Peyer's patch (tissue), 4 donors: ENCODE measurements around the gene CLEC16A. TPM values are rescaled to one million over a fixed set of nuclear protein-coding genes. Genes with fewer than 3 reads are reported as not detected.

ENCODE experiments used
- DNase-seq, 3 donors: peaks; one replicate each; pipeline ENCODE4 v3.0.0-alpha.2; 2017 to 2019
- H3K27ac ChIP-seq, 4 donors: fragments of 200-600 bp; sonication (generic); one replicate each; pipeline ENCODE4 v1.5.1; 2016 to 2019
- H3K27me3 ChIP-seq, 2 donors: fragments of 200-600 bp; sonication (generic); one replicate each; pipeline ENCODE4 v1.5.1; 2019
- H3K36me3 ChIP-seq, 3 donors: fragments of 200-600 bp; sonication (generic); one replicate each; pipeline ENCODE4 v1.5.1; 2016 to 2019
- H3K4me1 ChIP-seq, 4 donors: fragments of 200-600 bp; sonication (generic); one replicate each; pipeline ENCODE4 v1.5.1; 2016 to 2019
- H3K4me3 ChIP-seq, 4 donors: fragments of 200-600 bp; sonication (generic); 1 replicate in 3 of 4; 2 replicates in 1 of 4; pipeline ENCODE4 v1.5.1; 2016 to 2019; ENCODE audit warnings: mild to moderate bottlenecking in 1 of 4
- H3K9me3 ChIP-seq, 4 donors: fragments of 200-600 bp; sonication (generic); one replicate each; pipeline ENCODE4 v1.5.1; 2016 to 2019; ENCODE audit warnings: mild to moderate bottlenecking in 1 of 4
- CTCF ChIP-seq, 6 experiments: fragments of 450-650 bp in 4 of 6; fragments of 200-600 bp in 2 of 6; sonication (generic) in 1 of 6; IDR thresholded peaks; one replicate each; pipeline ENCODE4 v1.5.1; 2017 to 2019; ENCODE audit warnings: antibody characterized with exemption in 6 of 6, mild to moderate bottlenecking in 3 of 6, moderate library complexity in 1 of 6
- POLR2A ChIP-seq, 2 donors: fragments of 450-650 bp; IDR thresholded peaks; one replicate each; pipeline ENCODE4 v1.5.1; 2017; ENCODE audit warnings: antibody characterized with exemption in 2 of 2, mild to moderate bottlenecking in 2 of 2, moderate library complexity in 2 of 2
- total RNA-seq, 4 donors: library from RNA; depleted of rRNA; stranded (reverse); fragments of >200 nt; gene quantifications; one replicate each; pipeline ENCODE4 v1.1.0, GENCODE V29; 2016

CLEC16A gene
- total RNA-seq, 4 donors from 2014 or later = 37.8 to 139 (median 64.3) TPM

- Histone ChIP-seq H3K27ac (no peak overlapping the region), H3K9me3 (no peaks in the 10 kb centered on the region), H3K4me3 (no peak overlapping the region), H3K4me1 (peaks cover 0 to 26% (median 2%) of the 10 kb centered on the region in 4 donors), H3K36me3 (no peaks in the 10 kb centered on the region), H3K27me3 (no peaks in the 10 kb centered on the region)
- TF ChIP-seq POLR2A (IDR thresholded peaks at IDR 0.05) (no peak), CTCF (IDR thresholded peaks at IDR 0.05) (no peak)
- DNase-seq = no peak
Observed at GRCh38 chr16:11136600-11136999, 192.2 kb downstream of the CLEC16A start.

- no peak for DNase-seq
- Histone ChIP-seq H3K4me1 (peaks cover 0 to 16% (median 2%) of the 10 kb centered on the region in 4 donors), H3K4me3 (no peak overlapping the region), H3K36me3 (no peaks in the 10 kb centered on the region), H3K9me3 (no peaks in the 10 kb centered on the region), H3K27me3 (no peaks in the 10 kb centered on the region), H3K27ac (no peak overlapping the region)
- no peak for TF ChIP-seq CTCF (IDR thresholded peaks at IDR 0.05)
- TF ChIP-seq POLR2A (IDR thresholded peaks at IDR 0.05) = no peak
Observed at GRCh38 chr16:11138022-11138768, 193.8 kb downstream of the CLEC16A start.

- Histone ChIP-seq H3K9me3 (no peaks in the 10 kb centered on the region), H3K4me1 (peaks cover 0 to 10% (median 0%) of the 10 kb centered on the region in 4 donors), H3K36me3 (no peaks in the 10 kb centered on the region), H3K27me3 (no peaks in the 10 kb centered on the region), H3K27ac (no peak overlapping the region), H3K4me3 (no peak overlapping the region)
- DNase-seq = peak in 1 of 3 donors; percentile 13
- no peak for TF ChIP-seq POLR2A (IDR thresholded peaks at IDR 0.05)
- TF ChIP-seq CTCF (IDR thresholded peaks at IDR 0.05) = no peak
Observed at GRCh38 chr16:11138769-11139325, 194.5 kb downstream of the CLEC16A start.

GRCh38 chr16:11139326-11140097 is 195.1 kb downstream of the CLEC16A start:
- H3K36me3 ChIP-seq = no peaks in the 10 kb centered on the region
- DNase-seq = peak in 2 of 3 donors; percentile 36 to 67
- no peak overlapping the region for H3K4me3 ChIP-seq
- no peaks in the 10 kb centered on the region for H3K9me3 ChIP-seq
- H3K27ac ChIP-seq = no peak overlapping the region
- peaks cover 0 to 10% (median 0%) of the 10 kb centered on the region in 4 donors for H3K4me1 ChIP-seq
- no peak for TF ChIP-seq POLR2A (IDR thresholded peaks at IDR 0.05)
- H3K27me3 ChIP-seq = no peaks in the 10 kb centered on the region

GRCh38 chr16:11140098-11140375 is 195.7 kb downstream of the CLEC16A start:
- TF ChIP-seq POLR2A (IDR thresholded peaks at IDR 0.05) (no peak), CTCF (IDR thresholded peaks at IDR 0.05) (no peak)
- H3K36me3 ChIP-seq = no peaks in the 10 kb centered on the region
- no peak overlapping the region for H3K27ac ChIP-seq
- no peak for DNase-seq
- no peaks in the 10 kb centered on the region for H3K27me3 ChIP-seq
- H3K4me1 ChIP-seq = peaks cover 0 to 10% (median 0%) of the 10 kb centered on the region in 4 donors
- H3K9me3 ChIP-seq = no peaks in the 10 kb centered on the region
- H3K4me3 ChIP-seq = no peak overlapping the region

- Histone ChIP-seq H3K9me3 (no peaks in the 10 kb centered on the region), H3K4me3 (no peak overlapping the region), H3K4me1 (peaks cover 0 to 10% (median 0%) of the 10 kb centered on the region in 4 donors), H3K36me3 (no peaks in the 10 kb centered on the region), H3K27me3 (no peaks in the 10 kb centered on the region), H3K27ac (no peak overlapping the region)
- DNase-seq = no peak
- TF ChIP-seq POLR2A (IDR thresholded peaks at IDR 0.05) (no peak), CTCF (IDR thresholded peaks at IDR 0.05) (no peak)
Observed at GRCh38 chr16:11140466-11140865, 196.1 kb downstream of the CLEC16A start.
